Uterus (tissue), 4 donors: ENCODE data around the gene SEMA4C. TPM values are rescaled to one million over a fixed set of nuclear protein-coding genes. Genes with fewer than 3 reads are reported as not detected.

Source experiments
- DNase-seq, 2 donors: peaks; one replicate each; pipeline ENCODE4 v3.0.0-alpha.2; 2019 to 2020
- H3K27ac ChIP-seq, 2 donors: fragments of 200-600 bp; sonication (generic); 1 replicate in 1 of 2; 2 replicates in 1 of 2; pipeline ENCODE4 v1.5.1; 2016 to 2018
- H3K27me3 ChIP-seq, 2 donors: fragments of 200-600 bp; sonication (generic); one replicate each; pipeline ENCODE4 v1.5.1; 2018 to 2019; ENCODE audit warnings: control low read depth in 1 of 2
- H3K36me3 ChIP-seq, 2 donors: fragments of 200-600 bp; sonication (generic); one replicate each; pipeline ENCODE4 v1.5.1; 2019; ENCODE audit warnings: control low read depth in 1 of 2
- H3K4me1 ChIP-seq, 2 donors: fragments of 200-600 bp; sonication (generic); one replicate each; pipeline ENCODE4 v1.5.1; 2018 to 2019; ENCODE audit warnings: control low read depth in 1 of 2
- H3K4me3 ChIP-seq, 2 donors: fragments of 200-600 bp; sonication (generic); 1 replicate in 1 of 2; 2 replicates in 1 of 2; pipeline ENCODE4 v1.5.1; 2018 to 2019; ENCODE audit warnings: mild to moderate bottlenecking in 1 of 2
- H3K9me3 ChIP-seq, 2 donors: fragments of 200-600 bp; sonication (generic); one replicate each; pipeline ENCODE4 v1.5.1; 2019; ENCODE audit warnings: control low read depth in 1 of 2
- POLR2A ChIP-seq, 2 donors: fragments of 450-650 bp; IDR thresholded peaks; one replicate each; pipeline ENCODE4 v1.6.1; 2016; ENCODE audit warnings: antibody characterized with exemption in 2 of 2, mild to moderate bottlenecking in 1 of 2, moderate library complexity in 1 of 2
- intact Hi-C: fragments of 100-400 bp; cut with DNase I; formaldehyde crosslinking; loops from one replicate; pipeline ENCODE4 v1.15.1; 2023; ENCODE audit warnings: low total_unique reads
- total RNA-seq, 4 donors: library from RNA; depleted of rRNA in 3 of 4; stranded (reverse); fragments of >200 nt in 3 of 4; gene quantifications; one replicate each; pipeline versions ENCODE4 v1.1.0 to v1.2.4, GENCODE V29; 2014 to 2023
- TF ChIP-seq, protein P1 (sequence below), 4 experiments: fragments of 200-600 bp in 2 of 4; fragments of 450-650 bp in 2 of 4; sonication (generic) in 2 of 4; IDR thresholded peaks; one replicate each; pipeline ENCODE4 v1.5.1; 2016 to 2019; ENCODE audit warnings: antibody characterized with exemption in 4 of 4, mild to moderate bottlenecking in 2 of 4, moderate library complexity in 1 of 4
- donor health status: DM: yes; HTN: yes; CAD: no.

SEMA4C gene
- total RNA-seq, 4 donors from 2014 or later: 31.8 to 117 (median 61.7) TPM

DNA sequence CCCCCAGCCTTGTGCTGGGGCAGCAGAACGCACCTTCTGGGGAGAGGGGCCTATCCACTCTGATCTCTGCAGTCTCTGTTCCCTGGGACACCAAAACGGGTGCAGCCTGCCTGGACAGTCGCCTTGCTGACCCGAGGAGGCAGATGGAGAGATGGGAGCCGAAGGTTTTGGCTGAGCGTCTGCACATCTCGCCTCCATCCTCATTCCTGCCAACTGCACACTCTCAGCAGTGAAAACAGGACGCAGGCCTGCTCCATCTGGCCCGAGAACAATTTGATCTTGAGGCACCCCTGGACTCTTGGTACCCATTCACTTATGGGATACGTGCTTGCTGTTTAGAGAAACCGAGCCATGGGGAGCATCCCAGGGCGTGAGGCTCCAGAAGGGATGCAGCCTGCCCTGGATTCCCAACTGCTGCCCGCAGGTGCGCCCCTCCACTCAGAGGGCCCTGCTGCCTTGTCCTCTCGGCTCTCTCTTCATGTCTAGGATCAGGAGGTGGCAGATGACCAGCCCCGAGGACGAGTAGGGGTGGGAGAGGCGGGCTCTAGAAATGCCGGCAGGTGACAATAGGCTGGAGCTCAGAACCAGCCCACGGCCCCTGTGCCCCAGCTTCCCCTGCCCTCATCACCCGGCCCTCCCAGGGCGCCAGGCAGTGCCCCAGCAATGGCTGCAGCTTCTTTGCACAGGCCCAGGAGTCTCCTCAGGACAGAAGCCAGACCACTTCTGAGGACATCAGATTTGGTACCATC is 9.1 kb upstream of the SEMA4C start:
- TF ChIP-seq, protein P1, sequence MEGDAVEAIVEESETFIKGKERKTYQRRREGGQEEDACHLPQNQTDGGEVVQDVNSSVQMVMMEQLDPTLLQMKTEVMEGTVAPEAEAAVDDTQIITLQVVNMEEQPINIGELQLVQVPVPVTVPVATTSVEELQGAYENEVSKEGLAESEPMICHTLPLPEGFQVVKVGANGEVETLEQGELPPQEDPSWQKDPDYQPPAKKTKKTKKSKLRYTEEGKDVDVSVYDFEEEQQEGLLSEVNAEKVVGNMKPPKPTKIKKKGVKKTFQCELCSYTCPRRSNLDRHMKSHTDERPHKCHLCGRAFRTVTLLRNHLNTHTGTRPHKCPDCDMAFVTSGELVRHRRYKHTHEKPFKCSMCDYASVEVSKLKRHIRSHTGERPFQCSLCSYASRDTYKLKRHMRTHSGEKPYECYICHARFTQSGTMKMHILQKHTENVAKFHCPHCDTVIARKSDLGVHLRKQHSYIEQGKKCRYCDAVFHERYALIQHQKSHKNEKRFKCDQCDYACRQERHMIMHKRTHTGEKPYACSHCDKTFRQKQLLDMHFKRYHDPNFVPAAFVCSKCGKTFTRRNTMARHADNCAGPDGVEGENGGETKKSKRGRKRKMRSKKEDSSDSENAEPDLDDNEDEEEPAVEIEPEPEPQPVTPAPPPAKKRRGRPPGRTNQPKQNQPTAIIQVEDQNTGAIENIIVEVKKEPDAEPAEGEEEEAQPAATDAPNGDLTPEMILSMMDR (IDR thresholded peaks at IDR 0.05): no peak
- TF ChIP-seq POLR2A (IDR thresholded peaks at IDR 0.05): no peak
- peak overlapping the region in 1 of 2 donors; percentile 6 for H3K27ac ChIP-seq
- H3K9me3 ChIP-seq: no peaks in the 10 kb centered on the region
- H3K4me3 ChIP-seq: no peak overlapping the region
- H3K4me1 ChIP-seq: peaks cover 0 to 10% of the 10 kb centered on the region in 2 donors
- DNase-seq: no peak
- intact Hi-C loops: no loop called here
- no peaks in the 10 kb centered on the region for H3K36me3 ChIP-seq
- no peaks in the 10 kb centered on the region for H3K27me3 ChIP-seq

DNA sequence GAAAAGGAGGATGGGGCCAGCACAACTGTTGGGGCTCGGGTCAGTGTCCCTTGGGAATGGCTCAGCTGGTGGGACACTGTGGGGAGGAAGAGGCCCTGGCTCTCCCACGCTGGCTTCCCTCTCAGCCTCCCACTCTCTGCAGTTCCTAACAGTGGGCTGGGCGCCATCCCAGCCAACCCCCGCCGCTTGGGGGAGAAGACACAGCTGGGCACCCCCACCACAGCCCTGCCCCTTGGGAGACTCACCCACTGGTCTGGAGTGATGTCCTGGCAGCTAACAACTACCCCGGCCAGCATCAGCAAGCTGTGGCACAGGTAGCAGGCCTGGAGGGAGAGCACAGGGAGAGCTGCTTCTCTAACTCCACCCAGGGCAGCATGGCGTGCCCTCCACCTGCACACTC is 8.3 kb upstream of the SEMA4C start:
- TF ChIP-seq, protein P1 (IDR thresholded peaks at IDR 0.05): no peak
- no peak for TF ChIP-seq POLR2A (IDR thresholded peaks at IDR 0.05)
- H3K9me3 ChIP-seq: no peaks in the 10 kb centered on the region
- peak overlapping the region; percentile 6 to 12 for H3K27ac ChIP-seq
- no peak for DNase-seq
- H3K4me3 ChIP-seq: no peak overlapping the region
- intact Hi-C loops: no loop called here
- H3K4me1 ChIP-seq: peaks cover 0 to 10% of the 10 kb centered on the region in 2 donors
- H3K27me3 ChIP-seq: no peaks in the 10 kb centered on the region
- H3K36me3 ChIP-seq: no peaks in the 10 kb centered on the region

DNA sequence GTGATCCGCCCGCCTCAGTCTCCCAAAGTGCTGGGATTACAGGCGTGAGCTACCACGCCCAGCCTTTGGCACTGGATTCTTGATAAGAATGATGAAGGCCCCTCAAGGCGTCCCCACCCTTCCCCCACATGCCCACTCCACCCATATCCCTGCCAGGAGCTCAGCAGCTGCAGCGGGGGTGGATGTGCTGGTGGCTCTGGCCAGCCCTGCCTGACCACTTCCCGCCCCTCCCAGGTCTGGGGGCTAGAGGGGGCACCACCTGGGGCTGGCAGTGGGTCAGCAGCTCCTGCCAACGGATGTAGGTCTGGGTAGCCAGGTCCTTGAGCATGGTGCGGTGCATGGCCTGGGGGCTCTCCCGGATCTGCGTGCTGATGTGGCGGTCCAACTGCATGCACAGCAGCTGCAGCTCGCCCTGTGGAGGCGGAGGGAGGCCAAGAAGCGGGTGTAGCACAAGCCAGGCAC is 7.8 kb upstream of the SEMA4C start:
- intact Hi-C loops: no loop called here
- TF ChIP-seq, protein P1 (IDR thresholded peaks at IDR 0.05): no peak
- no peak for TF ChIP-seq POLR2A (IDR thresholded peaks at IDR 0.05)
- Histone ChIP-seq H3K27me3 (no peaks in the 10 kb centered on the region), H3K27ac (peak overlapping the region in 1 of 2 donors; percentile 12), H3K9me3 (no peaks in the 10 kb centered on the region), H3K4me3 (no peak overlapping the region), H3K36me3 (no peaks in the 10 kb centered on the region), H3K4me1 (peaks cover 0 to 10% of the 10 kb centered on the region in 2 donors)
- DNase-seq: no peak

DNA sequence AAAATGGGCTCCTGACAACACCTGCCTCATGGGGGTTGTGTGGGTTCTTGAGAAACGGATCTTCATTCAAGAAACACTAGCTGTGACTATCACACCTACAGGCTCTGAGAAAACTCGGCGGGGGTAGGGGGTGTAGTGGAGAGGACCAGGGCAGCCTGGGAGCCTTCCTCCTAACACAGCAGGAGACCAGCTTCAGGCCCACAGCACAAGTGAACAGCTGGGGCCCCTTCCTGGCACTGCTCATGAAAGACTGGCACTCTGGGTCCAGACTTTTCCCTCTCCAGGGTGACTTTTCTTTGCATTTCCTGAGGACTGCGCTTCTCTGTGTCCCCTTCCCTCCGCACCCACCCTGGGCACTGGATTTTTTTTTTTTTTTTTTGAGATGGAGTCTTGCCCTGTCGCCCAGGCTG is 7.2 kb upstream of the SEMA4C start:
- TF ChIP-seq POLR2A (IDR thresholded peaks at IDR 0.05): no peak
- TF ChIP-seq, protein P1 (IDR thresholded peaks at IDR 0.05): no peak
- no peak for DNase-seq
- no peak overlapping the region for H3K27ac ChIP-seq
- peaks cover 0 to 10% of the 10 kb centered on the region in 2 donors for H3K4me1 ChIP-seq
- no peaks in the 10 kb centered on the region for H3K9me3 ChIP-seq
- no peaks in the 10 kb centered on the region for H3K36me3 ChIP-seq
- H3K4me3 ChIP-seq: no peak overlapping the region
- no peaks in the 10 kb centered on the region for H3K27me3 ChIP-seq
- intact Hi-C loops: no loop called here

DNA sequence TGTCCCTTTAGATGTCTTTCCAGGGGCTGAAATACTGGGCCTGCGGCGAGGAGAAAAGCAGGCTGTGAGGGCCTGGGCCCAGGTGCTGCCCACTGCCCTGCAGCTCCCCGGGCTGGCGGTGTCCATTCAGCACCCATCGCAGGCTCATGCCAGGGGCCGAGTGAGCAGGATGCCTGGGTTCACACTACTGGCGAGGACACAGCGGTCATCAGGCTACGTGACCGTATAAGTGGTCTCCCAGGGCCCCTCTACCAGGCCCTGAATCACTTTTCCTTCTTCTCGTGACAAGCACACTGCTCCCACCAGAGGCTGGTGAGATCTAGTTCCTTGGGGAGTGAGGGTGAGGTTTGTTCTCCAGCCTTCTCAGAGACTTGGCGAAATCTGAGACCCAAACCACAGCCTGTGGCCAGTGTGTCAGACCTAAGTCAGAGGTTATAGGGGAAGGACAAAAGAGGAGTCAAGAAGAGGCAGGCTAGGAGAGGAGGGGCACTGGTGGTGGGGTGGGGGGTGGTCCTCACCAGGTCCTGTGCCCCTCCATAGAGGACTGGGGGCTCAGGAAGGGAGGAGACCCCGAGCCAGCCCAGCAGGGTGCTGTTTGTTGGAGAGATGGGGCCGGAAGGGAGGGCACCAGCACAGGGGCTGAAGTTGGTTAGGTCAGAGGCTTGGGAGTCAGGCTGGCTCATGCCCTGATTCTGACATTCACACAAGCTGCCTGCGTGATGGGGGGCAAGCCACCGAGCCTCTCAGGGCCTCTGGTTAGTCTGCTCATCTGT is 6.6 kb upstream of the SEMA4C start:
- H3K4me1 ChIP-seq: peaks cover 0 to 15% of the 10 kb centered on the region in 2 donors
- H3K4me3 ChIP-seq: no peak overlapping the region
- TF ChIP-seq, protein P1 (IDR thresholded peaks at IDR 0.05): no peak
- TF ChIP-seq POLR2A (IDR thresholded peaks at IDR 0.05): no peak
- no peak for DNase-seq
- no peak overlapping the region for H3K27ac ChIP-seq
- no peaks in the 10 kb centered on the region for H3K9me3 ChIP-seq
- H3K27me3 ChIP-seq: no peaks in the 10 kb centered on the region
- no peaks in the 10 kb centered on the region for H3K36me3 ChIP-seq
- intact Hi-C loops: no loop called here
